Astrocyte (in vitro differentiated cells and primary cell): ENCODE data around the gene STK32B. TPM values are rescaled to one million over a fixed set of nuclear protein-coding genes. Genes with fewer than 3 reads are reported as not detected.

Experiments
- DNase-seq: peaks from one replicate; pipeline ENCODE4 v3.0.0-alpha.2; 2010; ENCODE audit warnings: low read depth
- FAIRE-seq: peaks from 2 replicates; lab custom pipeline; 2011; peaks lifted over from hg19 to GRCh38; lab: Jason Lieb, UNC
- H2AFZ ChIP-seq: 2 replicates; pipeline ENCODE4 v1.6.0; 2012; ENCODE audit warnings: low read depth, low read length, inconsistent platforms
- H3K27ac ChIP-seq: 2 replicates; pipeline ENCODE4 v1.5.1; 2011; ENCODE audit warnings: low read depth, low read length, inconsistent platforms
- H3K27me3 ChIP-seq: 2 replicates; pipeline ENCODE4 v1.6.0; 2011; ENCODE audit warnings: low read length, inconsistent platforms; ENCODE audit not compliant: insufficient read depth
- H3K36me3 ChIP-seq: 2 replicates; pipeline ENCODE4 v1.5.1; 2011; ENCODE audit warnings: low read length, inconsistent platforms; ENCODE audit not compliant: insufficient read depth
- H3K4me1 ChIP-seq: 2 replicates; pipeline ENCODE4 v1.5.1; 2011; ENCODE audit warnings: low read length, inconsistent platforms; ENCODE audit not compliant: insufficient read depth
- H3K4me2 ChIP-seq: 2 replicates; pipeline ENCODE4 v1.6.0; 2012; ENCODE audit warnings: low read length, inconsistent platforms
- H3K4me3 ChIP-seq: 2 replicates; pipeline ENCODE4 v1.5.1; 2011; ENCODE audit warnings: low read depth, mild to moderate bottlenecking, low read length, inconsistent platforms; ENCODE audit not compliant: insufficient read depth
- H3K79me2 ChIP-seq: 2 replicates; pipeline ENCODE4 v1.6.0; 2012; ENCODE audit warnings: mild to moderate bottlenecking, low read length, inconsistent platforms; ENCODE audit not compliant: insufficient read depth
- H3K9ac ChIP-seq: 2 replicates; pipeline ENCODE4 v1.6.0; 2012; ENCODE audit warnings: mild to moderate bottlenecking, low read length, inconsistent platforms
- H3K9me3 ChIP-seq: 2 replicates; pipeline ENCODE4 v1.5.1; 2012; ENCODE audit warnings: low read depth, mild to moderate bottlenecking, low read length, inconsistent platforms; ENCODE audit not compliant: insufficient read depth
- H4K20me1 ChIP-seq: 2 replicates; pipeline ENCODE4 v1.6.0; 2012; ENCODE audit warnings: low read length, inconsistent platforms; ENCODE audit not compliant: insufficient read depth
- H3K27ac Mint-ChIP-seq: one replicate; pipeline ENCODE4 v1.8.0; 2021; ENCODE audit warnings: mild to moderate bottlenecking, mixed read lengths; ENCODE audit not compliant: unreplicated experiment
- H3K27me3 Mint-ChIP-seq: one replicate; pipeline ENCODE4 v1.8.0; 2021; ENCODE audit warnings: low read depth, mixed read lengths; ENCODE audit not compliant: unreplicated experiment
- H3K36me3 Mint-ChIP-seq: one replicate; pipeline ENCODE4 v1.8.0; 2021; ENCODE audit warnings: low read depth, mixed read lengths; ENCODE audit not compliant: unreplicated experiment
- H3K4me1 Mint-ChIP-seq: one replicate; pipeline ENCODE4 v1.8.0; 2021; ENCODE audit warnings: low read depth, mixed read lengths; ENCODE audit not compliant: unreplicated experiment
- H3K4me3 Mint-ChIP-seq: one replicate; pipeline ENCODE4 v1.8.0; 2021; ENCODE audit warnings: mild to moderate bottlenecking, moderate library complexity, mixed read lengths; ENCODE audit not compliant: unreplicated experiment
- H3K9me3 Mint-ChIP-seq: one replicate; pipeline ENCODE4 v1.8.0; 2021; ENCODE audit warnings: mild to moderate bottlenecking, mixed read lengths; ENCODE audit not compliant: unreplicated experiment
- EZH2 ChIP-seq: IDR thresholded peaks from 2 replicates; pipeline ENCODE4 v1.6.1; 2012; ENCODE audit warnings: mild to moderate bottlenecking, low read length, inconsistent platforms; ENCODE audit not compliant: insufficient read depth
- total RNA-seq: library from RNA; stranded (reverse); gene quantifications from 2 replicates; pipeline ENCODE4 v1.2.1, GENCODE V29; 2021
- TF ChIP-seq, protein P1 (sequence below): IDR thresholded peaks from 2 replicates; pipeline ENCODE4 v1.5.1; 2011; ENCODE audit warnings: low read depth, mild to moderate bottlenecking, inconsistent platforms, low read length, moderate library complexity; ENCODE audit not compliant: insufficient read depth

STK32B gene
- total RNA-seq, 1 donor from 2014 or later = 2.9 TPM

DNA sequence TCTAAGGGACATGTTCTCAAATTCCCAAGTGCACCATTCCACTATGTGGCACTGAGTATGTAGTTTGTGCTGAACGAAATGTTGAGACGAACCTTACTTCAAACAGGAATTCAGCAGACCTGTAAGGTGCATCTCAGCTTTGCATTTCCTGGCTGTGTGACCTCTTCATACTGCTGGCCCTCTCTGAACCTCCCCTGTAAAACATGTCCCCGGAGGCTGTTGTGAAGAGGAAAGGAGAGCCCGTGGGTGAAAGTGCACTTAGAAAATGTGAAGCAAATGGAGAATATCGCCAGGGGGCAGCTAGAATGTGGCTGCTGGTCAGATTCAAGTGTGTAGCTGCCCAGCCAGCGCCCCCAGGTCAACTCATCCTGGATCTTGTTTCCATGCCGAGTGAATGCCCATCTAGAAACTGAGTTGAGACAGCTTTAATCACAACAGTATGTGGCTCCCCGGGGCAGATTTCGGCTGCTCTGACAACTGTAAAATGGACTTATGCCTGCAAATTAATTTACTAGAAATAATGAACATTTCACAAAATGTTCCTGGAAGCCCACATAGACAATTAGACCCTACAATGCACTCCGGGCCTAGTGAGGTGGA, 393.7 kb downstream of the STK32B start:
- peaks cover 1% of the 10 kb centered on the region for H3K27me3 Mint-ChIP-seq
- Histone ChIP-seq H3K27me3 (no peaks in the 10 kb centered on the region), H2AFZ (no peak overlapping the region), H3K4me3 (no peak overlapping the region), H3K4me1 (no peaks in the 10 kb centered on the region), H3K9ac (no peak overlapping the region), H3K36me3 (no peaks in the 10 kb centered on the region), H3K79me2 (no peaks in the 10 kb centered on the region), H3K9me3 (no peaks in the 10 kb centered on the region), H4K20me1 (no peaks in the 10 kb centered on the region), H3K4me2 (no peak overlapping the region), H3K27ac (no peak overlapping the region)
- H3K36me3 Mint-ChIP-seq = no peaks in the 10 kb centered on the region
- DNase-seq (no peak), FAIRE-seq (no peak)
- H3K4me3 Mint-ChIP-seq = no peak overlapping the region
- no peak overlapping the region for H3K27ac Mint-ChIP-seq
- no peaks in the 10 kb centered on the region for H3K9me3 Mint-ChIP-seq
- H3K4me1 Mint-ChIP-seq = no peaks in the 10 kb centered on the region
- TF ChIP-seq EZH2 = no peak
- TF ChIP-seq, protein P1, sequence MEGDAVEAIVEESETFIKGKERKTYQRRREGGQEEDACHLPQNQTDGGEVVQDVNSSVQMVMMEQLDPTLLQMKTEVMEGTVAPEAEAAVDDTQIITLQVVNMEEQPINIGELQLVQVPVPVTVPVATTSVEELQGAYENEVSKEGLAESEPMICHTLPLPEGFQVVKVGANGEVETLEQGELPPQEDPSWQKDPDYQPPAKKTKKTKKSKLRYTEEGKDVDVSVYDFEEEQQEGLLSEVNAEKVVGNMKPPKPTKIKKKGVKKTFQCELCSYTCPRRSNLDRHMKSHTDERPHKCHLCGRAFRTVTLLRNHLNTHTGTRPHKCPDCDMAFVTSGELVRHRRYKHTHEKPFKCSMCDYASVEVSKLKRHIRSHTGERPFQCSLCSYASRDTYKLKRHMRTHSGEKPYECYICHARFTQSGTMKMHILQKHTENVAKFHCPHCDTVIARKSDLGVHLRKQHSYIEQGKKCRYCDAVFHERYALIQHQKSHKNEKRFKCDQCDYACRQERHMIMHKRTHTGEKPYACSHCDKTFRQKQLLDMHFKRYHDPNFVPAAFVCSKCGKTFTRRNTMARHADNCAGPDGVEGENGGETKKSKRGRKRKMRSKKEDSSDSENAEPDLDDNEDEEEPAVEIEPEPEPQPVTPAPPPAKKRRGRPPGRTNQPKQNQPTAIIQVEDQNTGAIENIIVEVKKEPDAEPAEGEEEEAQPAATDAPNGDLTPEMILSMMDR = no peak

DNA sequence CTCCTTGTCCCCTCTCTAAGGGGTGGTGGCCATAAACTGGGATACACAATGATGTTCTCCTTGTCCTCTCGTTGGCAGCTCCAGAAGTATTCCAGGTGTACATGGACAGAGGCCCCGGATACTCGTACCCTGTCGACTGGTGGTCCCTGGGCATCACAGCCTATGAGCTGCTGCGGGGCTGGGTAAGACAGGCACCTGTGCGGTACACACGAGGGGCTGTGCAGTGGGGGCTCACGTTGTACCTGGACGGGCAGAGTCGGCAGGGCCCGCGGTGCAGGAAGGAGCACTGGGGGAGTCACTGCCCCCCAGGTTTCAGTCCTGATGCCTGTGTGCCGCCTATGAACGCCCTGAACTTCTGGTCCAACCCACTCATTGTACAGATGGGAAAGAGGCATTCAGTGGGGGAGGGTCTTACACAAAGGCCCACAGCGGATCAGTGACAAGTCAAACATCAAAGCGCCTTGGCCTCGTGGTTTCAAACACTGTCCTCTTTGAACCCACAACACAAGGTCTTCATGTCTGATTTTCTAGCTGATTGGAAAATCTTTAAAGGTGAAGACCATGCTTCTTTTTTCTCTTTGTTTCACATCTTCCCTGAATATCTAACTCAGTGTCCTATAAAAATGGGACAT, 395.4 kb downstream of the STK32B start:
- H3K27ac Mint-ChIP-seq = no peak overlapping the region
- H3K79me2 ChIP-seq = no peaks in the 10 kb centered on the region
- no peaks in the 10 kb centered on the region for H3K4me1 ChIP-seq
- no peak overlapping the region for H3K9ac ChIP-seq
- FAIRE-seq (no peak), DNase-seq (no peak)
- TF ChIP-seq EZH2 = no peak
- TF ChIP-seq, protein P1 = no peak
- no peaks in the 10 kb centered on the region for H4K20me1 ChIP-seq
- no peak overlapping the region for H3K4me3 ChIP-seq
- H3K4me3 Mint-ChIP-seq = no peak overlapping the region
- H3K36me3 ChIP-seq = no peaks in the 10 kb centered on the region
- H2AFZ ChIP-seq = no peak overlapping the region
- no peak overlapping the region for H3K27ac ChIP-seq
- no peaks in the 10 kb centered on the region for H3K27me3 ChIP-seq
- H3K36me3 Mint-ChIP-seq = no peaks in the 10 kb centered on the region
- H3K9me3 Mint-ChIP-seq = no peaks in the 10 kb centered on the region
- H3K27me3 Mint-ChIP-seq = peaks cover 1% of the 10 kb centered on the region
- H3K4me2 ChIP-seq = no peak overlapping the region
- no peaks in the 10 kb centered on the region for H3K4me1 Mint-ChIP-seq
- H3K9me3 ChIP-seq = no peaks in the 10 kb centered on the region

DNA sequence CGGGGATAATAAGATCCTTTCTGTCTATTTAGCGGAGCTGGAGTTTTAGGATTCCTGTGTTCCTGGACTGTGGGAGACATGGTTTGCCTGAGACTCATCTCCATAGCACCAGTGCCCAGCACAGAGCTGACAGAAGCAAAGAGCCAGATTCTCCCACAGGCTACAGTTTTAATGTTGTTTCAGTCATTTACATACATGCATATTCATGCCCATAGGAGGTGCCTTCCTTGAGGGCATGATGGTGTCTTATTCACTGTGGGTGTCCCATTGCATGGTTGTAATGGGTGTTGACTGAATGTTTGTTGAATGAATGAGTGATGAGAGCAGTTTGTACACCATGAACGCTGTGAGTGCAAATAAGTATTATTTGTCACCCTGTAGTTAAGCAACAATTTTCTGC, 396.5 kb downstream of the STK32B start:
- Histone ChIP-seq H3K36me3 (no peaks in the 10 kb centered on the region), H3K27me3 (no peaks in the 10 kb centered on the region), H3K9ac (no peak overlapping the region), H3K9me3 (no peaks in the 10 kb centered on the region), H3K79me2 (no peaks in the 10 kb centered on the region), H2AFZ (no peak overlapping the region), H4K20me1 (no peaks in the 10 kb centered on the region), H3K27ac (no peak overlapping the region), H3K4me1 (no peaks in the 10 kb centered on the region), H3K4me2 (no peak overlapping the region), H3K4me3 (no peak overlapping the region)
- H3K27me3 Mint-ChIP-seq = peaks cover 5% of the 10 kb centered on the region
- no peaks in the 10 kb centered on the region for H3K36me3 Mint-ChIP-seq
- FAIRE-seq = no peak
- no peak overlapping the region for H3K4me3 Mint-ChIP-seq
- no peak overlapping the region for H3K27ac Mint-ChIP-seq
- H3K9me3 Mint-ChIP-seq = no peaks in the 10 kb centered on the region
- no peak for TF ChIP-seq EZH2
- TF ChIP-seq, protein P1 = no peak
- H3K4me1 Mint-ChIP-seq = no peaks in the 10 kb centered on the region
- no peak for DNase-seq
